Measurements from ENCODE around the gene CCNE1.
A peak's percentile ranks its signal among the peaks of the same experiment; 100 is the strongest.

DNA sequence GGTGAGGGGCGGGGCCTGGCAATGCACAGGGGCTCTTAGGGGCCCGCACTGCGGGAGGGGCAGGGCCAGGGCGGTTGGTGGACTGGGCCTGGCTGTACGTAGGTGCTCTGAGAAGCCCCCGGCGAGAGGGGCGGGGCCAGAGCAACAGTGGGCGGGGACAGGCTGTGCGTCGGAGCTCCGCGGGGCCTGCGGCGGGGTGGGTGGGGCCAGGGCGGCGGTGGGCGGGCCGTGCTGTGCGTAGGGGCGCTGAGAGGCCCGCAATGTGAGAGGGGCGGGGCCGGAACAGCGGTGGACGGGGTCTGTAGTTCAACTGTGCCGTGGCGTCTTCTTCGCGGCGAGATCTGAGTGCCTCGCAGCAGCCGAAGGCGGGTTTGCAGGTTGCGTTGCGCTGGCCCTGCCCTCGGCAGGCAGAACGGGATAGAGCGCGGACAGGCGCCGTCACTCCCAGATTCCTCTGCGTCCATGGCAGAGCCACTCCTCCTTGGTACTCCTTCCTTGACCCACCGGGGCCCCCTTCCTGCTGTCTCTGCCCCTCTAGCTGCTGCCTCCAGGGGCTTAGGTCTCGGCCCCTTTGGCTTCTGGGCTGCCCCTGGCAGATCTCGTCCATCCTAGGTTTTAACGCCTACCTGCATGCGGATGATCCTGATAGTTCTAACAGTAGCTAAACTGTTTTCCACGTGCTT lies 33.2 kb downstream of the CCNE1 start:
- TF ChIP-seq, protein P1, sequence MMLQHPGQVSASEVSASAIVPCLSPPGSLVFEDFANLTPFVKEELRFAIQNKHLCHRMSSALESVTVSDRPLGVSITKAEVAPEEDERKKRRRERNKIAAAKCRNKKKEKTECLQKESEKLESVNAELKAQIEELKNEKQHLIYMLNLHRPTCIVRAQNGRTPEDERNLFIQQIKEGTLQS (CRISPR knock-in tag; conservative IDR thresholded peaks at IDR 0.05), result no peak
- TF ChIP-seq IRF2 (CRISPR knock-in tag; IDR thresholded peaks at IDR 0.05; ENCODE audit: borderline replicate concordance, low read depth) (no peak), FOXK1 (CRISPR knock-in tag; IDR thresholded peaks at IDR 0.05) (no peak), NR2C2 (CRISPR knock-in tag; IDR thresholded peaks at IDR 0.05) (no peak), SP1 (CRISPR knock-in tag; conservative IDR thresholded peaks at IDR 0.05) (peak; percentile 46), NR3C1 (CRISPR knock-in tag; conservative IDR thresholded peaks at IDR 0.05; ENCODE audit: low read depth) (no peak), NFYB (CRISPR knock-in tag; conservative IDR thresholded peaks at IDR 0.05; ENCODE audit: low read depth) (no peak), OVOL2 (CRISPR knock-in tag; IDR thresholded peaks at IDR 0.05; ENCODE audit: borderline replicate concordance) (no peak)
- TF ChIP-seq, protein P2, sequence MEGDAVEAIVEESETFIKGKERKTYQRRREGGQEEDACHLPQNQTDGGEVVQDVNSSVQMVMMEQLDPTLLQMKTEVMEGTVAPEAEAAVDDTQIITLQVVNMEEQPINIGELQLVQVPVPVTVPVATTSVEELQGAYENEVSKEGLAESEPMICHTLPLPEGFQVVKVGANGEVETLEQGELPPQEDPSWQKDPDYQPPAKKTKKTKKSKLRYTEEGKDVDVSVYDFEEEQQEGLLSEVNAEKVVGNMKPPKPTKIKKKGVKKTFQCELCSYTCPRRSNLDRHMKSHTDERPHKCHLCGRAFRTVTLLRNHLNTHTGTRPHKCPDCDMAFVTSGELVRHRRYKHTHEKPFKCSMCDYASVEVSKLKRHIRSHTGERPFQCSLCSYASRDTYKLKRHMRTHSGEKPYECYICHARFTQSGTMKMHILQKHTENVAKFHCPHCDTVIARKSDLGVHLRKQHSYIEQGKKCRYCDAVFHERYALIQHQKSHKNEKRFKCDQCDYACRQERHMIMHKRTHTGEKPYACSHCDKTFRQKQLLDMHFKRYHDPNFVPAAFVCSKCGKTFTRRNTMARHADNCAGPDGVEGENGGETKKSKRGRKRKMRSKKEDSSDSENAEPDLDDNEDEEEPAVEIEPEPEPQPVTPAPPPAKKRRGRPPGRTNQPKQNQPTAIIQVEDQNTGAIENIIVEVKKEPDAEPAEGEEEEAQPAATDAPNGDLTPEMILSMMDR (IDR thresholded peaks at IDR 0.05), result no peak
- TF ChIP-seq, protein P3, sequence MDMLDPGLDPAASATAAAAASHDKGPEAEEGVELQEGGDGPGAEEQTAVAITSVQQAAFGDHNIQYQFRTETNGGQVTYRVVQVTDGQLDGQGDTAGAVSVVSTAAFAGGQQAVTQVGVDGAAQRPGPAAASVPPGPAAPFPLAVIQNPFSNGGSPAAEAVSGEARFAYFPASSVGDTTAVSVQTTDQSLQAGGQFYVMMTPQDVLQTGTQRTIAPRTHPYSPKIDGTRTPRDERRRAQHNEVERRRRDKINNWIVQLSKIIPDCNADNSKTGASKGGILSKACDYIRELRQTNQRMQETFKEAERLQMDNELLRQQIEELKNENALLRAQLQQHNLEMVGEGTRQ (CRISPR knock-in tag; IDR thresholded peaks at IDR 0.05), result no peak
- TF ChIP-seq, protein P4, sequence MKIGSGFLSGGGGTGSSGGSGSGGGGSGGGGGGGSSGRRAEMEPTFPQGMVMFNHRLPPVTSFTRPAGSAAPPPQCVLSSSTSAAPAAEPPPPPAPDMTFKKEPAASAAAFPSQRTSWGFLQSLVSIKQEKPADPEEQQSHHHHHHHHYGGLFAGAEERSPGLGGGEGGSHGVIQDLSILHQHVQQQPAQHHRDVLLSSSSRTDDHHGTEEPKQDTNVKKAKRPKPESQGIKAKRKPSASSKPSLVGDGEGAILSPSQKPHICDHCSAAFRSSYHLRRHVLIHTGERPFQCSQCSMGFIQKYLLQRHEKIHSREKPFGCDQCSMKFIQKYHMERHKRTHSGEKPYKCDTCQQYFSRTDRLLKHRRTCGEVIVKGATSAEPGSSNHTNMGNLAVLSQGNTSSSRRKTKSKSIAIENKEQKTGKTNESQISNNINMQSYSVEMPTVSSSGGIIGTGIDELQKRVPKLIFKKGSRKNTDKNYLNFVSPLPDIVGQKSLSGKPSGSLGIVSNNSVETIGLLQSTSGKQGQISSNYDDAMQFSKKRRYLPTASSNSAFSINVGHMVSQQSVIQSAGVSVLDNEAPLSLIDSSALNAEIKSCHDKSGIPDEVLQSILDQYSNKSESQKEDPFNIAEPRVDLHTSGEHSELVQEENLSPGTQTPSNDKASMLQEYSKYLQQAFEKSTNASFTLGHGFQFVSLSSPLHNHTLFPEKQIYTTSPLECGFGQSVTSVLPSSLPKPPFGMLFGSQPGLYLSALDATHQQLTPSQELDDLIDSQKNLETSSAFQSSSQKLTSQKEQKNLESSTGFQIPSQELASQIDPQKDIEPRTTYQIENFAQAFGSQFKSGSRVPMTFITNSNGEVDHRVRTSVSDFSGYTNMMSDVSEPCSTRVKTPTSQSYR (CRISPR knock-in tag; IDR thresholded peaks at IDR 0.05), result no peak
